Uterus (tissue), 4 donors: ENCODE measurements around the gene NISCH. TPM values are rescaled to one million over a fixed set of nuclear protein-coding genes. Genes with fewer than 3 reads are reported as not detected.
"Not testable (repeated sequence)": the region's sequence is repeated elsewhere in the genome, so short reads cannot be mapped to it uniquely, and the experiment has no call there.

ENCODE experiments used
- DNase-seq, 2 donors: peaks; one replicate each; pipeline ENCODE4 v3.0.0-alpha.2; 2019 to 2020
- H3K27ac ChIP-seq, 2 donors: fragments of 200-600 bp; sonication (generic); 1 replicate in 1 of 2; 2 replicates in 1 of 2; pipeline ENCODE4 v1.5.1; 2016 to 2018
- H3K27me3 ChIP-seq, 2 donors: fragments of 200-600 bp; sonication (generic); one replicate each; pipeline ENCODE4 v1.5.1; 2018 to 2019; ENCODE audit warnings: control low read depth in 1 of 2
- H3K36me3 ChIP-seq, 2 donors: fragments of 200-600 bp; sonication (generic); one replicate each; pipeline ENCODE4 v1.5.1; 2019; ENCODE audit warnings: control low read depth in 1 of 2
- H3K4me1 ChIP-seq, 2 donors: fragments of 200-600 bp; sonication (generic); one replicate each; pipeline ENCODE4 v1.5.1; 2018 to 2019; ENCODE audit warnings: control low read depth in 1 of 2
- H3K4me3 ChIP-seq, 2 donors: fragments of 200-600 bp; sonication (generic); 1 replicate in 1 of 2; 2 replicates in 1 of 2; pipeline ENCODE4 v1.5.1; 2018 to 2019; ENCODE audit warnings: mild to moderate bottlenecking in 1 of 2
- H3K9me3 ChIP-seq, 2 donors: fragments of 200-600 bp; sonication (generic); one replicate each; pipeline ENCODE4 v1.5.1; 2019; ENCODE audit warnings: control low read depth in 1 of 2
- POLR2A ChIP-seq, 2 donors: fragments of 450-650 bp; IDR thresholded peaks; one replicate each; pipeline ENCODE4 v1.6.1; 2016; ENCODE audit warnings: antibody characterized with exemption in 2 of 2, mild to moderate bottlenecking in 1 of 2, moderate library complexity in 1 of 2
- intact Hi-C: fragments of 100-400 bp; cut with DNase I; formaldehyde crosslinking; loops from one replicate; pipeline ENCODE4 v1.15.1; 2023; ENCODE audit warnings: low total_unique reads
- total RNA-seq, 4 donors: library from RNA; depleted of rRNA in 3 of 4; stranded (reverse); fragments of >200 nt in 3 of 4; gene quantifications; one replicate each; pipeline versions ENCODE4 v1.1.0 to v1.2.4, GENCODE V29; 2014 to 2023
- TF ChIP-seq, protein P1 (sequence below), 4 experiments: fragments of 200-600 bp in 2 of 4; fragments of 450-650 bp in 2 of 4; sonication (generic) in 2 of 4; IDR thresholded peaks; one replicate each; pipeline ENCODE4 v1.5.1; 2016 to 2019; ENCODE audit warnings: antibody characterized with exemption in 4 of 4, mild to moderate bottlenecking in 2 of 4, moderate library complexity in 1 of 4
- donor health status: DM: yes; HTN: yes; CAD: no.

The NISCH gene
- total RNA-seq, 4 donors from 2014 or later: 50.0 to 157 (median 114) TPM

DNA sequence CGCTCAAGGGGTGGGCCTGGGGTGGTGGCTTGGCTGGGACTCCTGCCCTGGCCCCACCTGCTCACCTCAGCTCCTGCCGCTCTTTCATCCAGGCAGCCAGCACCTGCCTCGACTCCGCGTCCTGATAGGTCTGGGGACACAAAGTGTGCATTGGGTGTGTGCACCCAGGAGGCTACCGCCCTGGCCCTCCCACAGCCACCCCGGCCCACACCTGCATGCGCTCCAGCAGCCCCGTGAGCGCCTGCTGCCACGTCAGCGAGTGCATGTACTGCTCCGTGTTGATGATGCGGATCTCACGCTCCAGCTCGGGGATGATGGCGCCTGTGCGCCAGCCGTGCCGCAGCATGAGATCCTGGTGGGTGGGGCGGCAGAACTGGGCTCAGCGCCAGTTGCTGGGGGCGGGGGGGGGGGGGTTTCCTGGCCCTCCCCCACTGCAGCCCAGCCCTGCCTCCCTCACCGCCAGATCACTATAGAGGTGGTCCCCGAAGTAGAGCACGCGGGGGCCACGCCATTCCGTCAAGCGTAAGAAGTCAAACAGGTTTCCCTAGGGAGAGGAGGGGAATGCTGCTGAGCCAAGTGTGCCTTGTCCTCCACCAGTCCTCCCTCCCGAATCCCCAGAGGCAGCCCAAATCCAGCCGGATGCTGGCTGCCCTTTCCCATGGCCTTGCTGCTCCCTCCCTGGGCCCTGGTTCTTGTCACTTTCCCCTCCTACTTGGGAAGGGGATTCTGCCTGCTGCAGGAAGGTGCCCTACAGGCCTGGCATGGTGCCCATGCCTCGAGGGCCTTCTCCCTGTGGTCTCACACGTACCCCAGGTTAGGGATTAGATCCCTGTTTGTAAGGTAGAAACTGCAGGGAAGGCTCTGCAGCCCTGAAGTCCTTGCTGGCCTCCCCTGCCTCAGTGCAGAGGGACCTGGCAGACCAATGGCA is 69.6 kb downstream of the NISCH start:
- no peak for TF ChIP-seq POLR2A (IDR thresholded peaks at IDR 0.05)
- Histone ChIP-seq H3K4me3 (no peak overlapping the region), H3K36me3 (no peaks in the 10 kb centered on the region), H3K9me3 (no peaks in the 10 kb centered on the region), H3K27me3 (no peaks in the 10 kb centered on the region), H3K4me1 (no peaks in the 10 kb centered on the region), H3K27ac (peak overlapping the region; percentile 63 to 73)
- intact Hi-C loops: no loop called here
- DNase-seq: peak; percentile 41 to 44

DNA sequence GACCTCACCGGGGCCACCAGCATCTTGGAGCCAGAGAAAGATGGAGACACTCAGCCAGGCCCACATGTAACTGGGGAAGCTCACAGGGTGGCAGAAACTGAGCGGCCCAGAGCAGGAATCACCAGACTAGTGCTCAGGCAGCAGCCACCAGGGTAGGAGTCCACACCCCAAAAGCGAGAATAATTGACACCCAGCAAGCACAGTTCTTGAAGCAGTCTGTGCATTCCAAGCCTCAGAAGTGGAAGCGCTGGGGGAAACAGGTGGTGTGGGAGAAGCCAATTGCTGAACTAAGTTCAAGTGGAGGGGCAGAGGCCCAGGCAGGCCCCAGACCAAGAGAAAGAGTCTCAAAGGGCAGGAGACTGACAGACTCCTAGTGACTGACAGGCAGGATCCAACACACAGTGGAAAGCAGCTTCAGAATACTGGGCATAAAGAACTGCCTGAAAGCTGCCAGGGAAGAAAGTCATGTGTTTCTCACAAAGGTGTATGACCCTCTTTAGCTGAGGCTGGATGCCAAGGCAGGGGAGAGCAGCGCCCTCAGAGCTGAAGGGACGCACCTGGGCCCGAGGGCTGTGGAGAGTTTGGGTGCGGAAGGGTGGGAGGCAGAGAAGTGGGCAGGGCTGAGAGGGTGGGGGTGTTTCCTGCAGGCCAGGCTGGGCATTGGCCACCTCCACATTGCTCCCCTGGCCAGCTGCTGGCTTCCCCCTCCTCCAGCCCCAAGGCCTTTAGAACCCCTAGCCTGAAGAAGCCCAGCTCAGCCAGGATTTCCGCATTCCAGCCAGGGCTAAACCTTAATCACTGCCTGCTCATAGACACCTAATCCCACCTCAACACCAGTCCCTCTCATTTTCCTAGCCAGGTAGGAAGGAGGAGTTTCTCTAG is 70.5 kb downstream of the NISCH start:
- peak in 1 of 2 donors; percentile 13 for DNase-seq
- Histone ChIP-seq H3K27ac (peak overlapping the region; percentile 63 to 73), H3K27me3 (no peaks in the 10 kb centered on the region), H3K36me3 (no peaks in the 10 kb centered on the region), H3K4me3 (no peak overlapping the region), H3K9me3 (no peaks in the 10 kb centered on the region), H3K4me1 (no peaks in the 10 kb centered on the region)
- intact Hi-C loops: no loop called here
- TF ChIP-seq, protein P1, sequence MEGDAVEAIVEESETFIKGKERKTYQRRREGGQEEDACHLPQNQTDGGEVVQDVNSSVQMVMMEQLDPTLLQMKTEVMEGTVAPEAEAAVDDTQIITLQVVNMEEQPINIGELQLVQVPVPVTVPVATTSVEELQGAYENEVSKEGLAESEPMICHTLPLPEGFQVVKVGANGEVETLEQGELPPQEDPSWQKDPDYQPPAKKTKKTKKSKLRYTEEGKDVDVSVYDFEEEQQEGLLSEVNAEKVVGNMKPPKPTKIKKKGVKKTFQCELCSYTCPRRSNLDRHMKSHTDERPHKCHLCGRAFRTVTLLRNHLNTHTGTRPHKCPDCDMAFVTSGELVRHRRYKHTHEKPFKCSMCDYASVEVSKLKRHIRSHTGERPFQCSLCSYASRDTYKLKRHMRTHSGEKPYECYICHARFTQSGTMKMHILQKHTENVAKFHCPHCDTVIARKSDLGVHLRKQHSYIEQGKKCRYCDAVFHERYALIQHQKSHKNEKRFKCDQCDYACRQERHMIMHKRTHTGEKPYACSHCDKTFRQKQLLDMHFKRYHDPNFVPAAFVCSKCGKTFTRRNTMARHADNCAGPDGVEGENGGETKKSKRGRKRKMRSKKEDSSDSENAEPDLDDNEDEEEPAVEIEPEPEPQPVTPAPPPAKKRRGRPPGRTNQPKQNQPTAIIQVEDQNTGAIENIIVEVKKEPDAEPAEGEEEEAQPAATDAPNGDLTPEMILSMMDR (IDR thresholded peaks at IDR 0.05): no peak
- TF ChIP-seq POLR2A (IDR thresholded peaks at IDR 0.05): no peak

DNA sequence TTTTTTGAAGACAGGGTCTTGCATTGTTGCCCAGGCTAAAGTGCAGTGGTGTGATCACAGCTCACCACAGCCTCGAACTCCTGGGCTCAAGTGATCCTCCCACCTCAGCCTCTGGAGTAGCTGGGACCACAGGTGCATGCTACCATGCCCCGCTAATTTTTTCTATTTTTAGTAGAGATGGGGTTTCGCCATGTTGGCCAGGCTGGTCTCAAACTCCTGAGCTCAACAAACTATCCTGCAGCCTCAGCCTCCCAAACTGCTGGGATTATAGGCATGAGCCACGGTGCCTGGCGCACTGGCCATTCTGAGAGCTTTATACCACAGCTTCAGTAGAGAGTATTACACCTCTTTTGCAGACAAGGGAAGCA is 71.3 kb downstream of the NISCH start:
- H3K4me1 ChIP-seq, H3K36me3 ChIP-seq, H3K4me3 ChIP-seq, H3K9me3 ChIP-seq, H3K27me3 ChIP-seq, intact Hi-C loops: not testable (repeated sequence)
- H3K27ac ChIP-seq: peak overlapping the region in 1 of 2 donors; percentile 73
- peak in 1 of 2 donors; percentile 1 for DNase-seq

DNA sequence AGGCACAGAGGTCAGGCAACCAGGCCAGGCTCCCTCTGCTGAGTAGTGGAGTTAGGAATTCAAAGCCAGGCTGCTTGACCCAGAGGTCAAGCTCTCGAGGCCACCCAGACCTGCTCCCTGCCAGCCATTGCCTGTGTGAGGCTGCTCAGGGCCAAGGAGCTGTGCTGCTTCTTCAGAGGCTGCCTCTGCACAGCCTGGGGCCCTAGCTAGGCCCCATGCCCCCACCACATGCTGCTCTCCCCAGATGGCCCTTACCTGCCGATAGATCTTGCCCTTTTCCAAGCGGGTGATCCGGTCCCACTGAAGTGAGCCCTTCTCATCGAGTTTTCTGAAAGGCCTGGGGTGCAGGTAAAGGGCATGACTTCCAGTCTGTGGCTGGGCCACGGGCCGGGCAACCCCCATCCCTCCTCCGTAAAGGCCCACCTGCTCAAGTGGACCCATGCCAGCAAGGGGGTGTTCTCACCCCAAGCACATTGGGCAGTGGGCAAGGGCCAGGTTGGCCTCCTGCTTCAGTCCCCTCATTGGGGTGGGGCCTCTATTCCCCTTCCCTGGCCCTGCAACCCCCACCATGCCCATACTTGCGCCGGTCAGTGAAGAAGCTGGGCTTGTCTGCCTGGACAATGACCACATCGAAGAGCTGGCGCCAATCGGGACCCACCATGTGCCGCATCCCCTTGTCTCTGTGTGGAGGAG is 71.8 kb downstream of the NISCH start:
- TF ChIP-seq POLR2A (IDR thresholded peaks at IDR 0.05): no peak
- TF ChIP-seq, protein P1 (IDR thresholded peaks at IDR 0.05): no peak
- Histone ChIP-seq H3K27me3 (no peaks in the 10 kb centered on the region), H3K4me3 (no peak overlapping the region), H3K9me3 (no peaks in the 10 kb centered on the region), H3K36me3 (no peaks in the 10 kb centered on the region), H3K4me1 (no peaks in the 10 kb centered on the region), H3K27ac (peak overlapping the region; percentile 15 to 37)
- peak; percentile 15 to 25 for DNase-seq
- intact Hi-C loops: no loop called here

DNA sequence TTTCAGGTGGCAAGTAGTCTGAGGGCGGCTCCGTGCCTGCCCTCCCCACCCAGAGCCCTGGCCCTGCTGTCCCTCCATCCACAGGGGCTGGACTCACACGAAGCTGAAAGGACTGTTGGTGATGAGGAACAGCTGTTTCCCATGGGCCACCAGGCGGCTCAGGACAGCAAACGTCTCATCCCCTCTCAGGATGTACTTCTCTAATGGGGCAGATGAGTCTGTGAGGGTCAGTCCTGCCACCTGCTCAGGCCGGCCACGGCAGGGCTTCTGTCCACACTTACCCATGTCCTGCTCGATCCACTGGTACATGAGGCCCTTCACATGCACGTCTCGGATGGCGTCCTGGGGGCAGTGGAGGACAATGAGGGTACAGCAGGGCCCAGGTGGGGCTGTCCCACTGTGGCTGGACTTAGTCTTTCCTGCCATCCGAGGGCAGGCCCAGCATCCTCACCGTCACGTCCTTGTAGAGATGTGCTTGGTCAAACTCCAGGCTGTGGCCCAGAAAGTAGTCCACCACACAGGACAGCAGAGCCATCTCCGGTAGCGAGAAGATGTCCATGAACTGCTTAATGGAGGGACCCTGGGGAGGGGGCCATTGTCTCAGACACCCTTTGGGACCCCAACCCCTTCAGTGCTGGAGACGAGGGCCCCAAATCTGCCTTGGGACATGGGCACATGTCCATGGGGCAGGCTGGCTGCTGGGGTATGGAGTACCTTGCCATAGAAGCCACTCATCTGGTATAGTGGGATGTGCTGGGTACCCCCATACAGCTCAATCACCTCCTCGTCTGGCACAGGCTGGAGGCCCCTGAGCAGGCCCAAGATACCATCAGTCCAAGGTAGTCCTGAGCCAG is 72.6 kb downstream of the NISCH start:
- Histone ChIP-seq H3K4me1 (no peaks in the 10 kb centered on the region), H3K9me3 (no peaks in the 10 kb centered on the region), H3K36me3 (no peaks in the 10 kb centered on the region), H3K4me3 (no peak overlapping the region), H3K27ac (peak overlapping the region in 1 of 2 donors; percentile 15), H3K27me3 (no peaks in the 10 kb centered on the region)
- TF ChIP-seq, protein P1 (IDR thresholded peaks at IDR 0.05): no peak
- no peak for TF ChIP-seq POLR2A (IDR thresholded peaks at IDR 0.05)
- peak; percentile 15 for DNase-seq
- intact Hi-C loops: no loop called here
